WTC11 (cell line): ENCODE measurements around the gene GP9. TPM values are rescaled to one million over a fixed set of nuclear protein-coding genes. Genes with fewer than 3 reads are reported as not detected.

Source experiments
- ATAC-seq: fragments of 200-7000 bp; cut with Tn5 transposase; 2 replicates; pipeline ENCODE4 v1.10.0; 2021; ENCODE audit warnings: mild to moderate bottlenecking, moderate library complexity
- CTCF ChIA-PET: fragments of 300-600 bp; sonication (Branson Sonifier 250); formaldehyde crosslinking; loops from one replicate; lab custom pipeline; 2021; ENCODE audit warnings: antibody characterized with exemption; lab: Charles Lee
- POLR2A ChIA-PET: fragments of 350-600 bp; sonication (Branson Sonifier 250); formaldehyde crosslinking; loops from one replicate; lab custom pipeline; 2021; ENCODE audit warnings: antibody characterized with exemption; lab: Charles Lee
- DNase-seq: peaks from one replicate; pipeline ENCODE4 v3.0.0; 2021; ENCODE audit warnings: low spot score
- H3K27ac Mint-ChIP-seq: 2 replicates; pipeline ENCODE4 v1.8.0; 2021; ENCODE audit warnings: mixed read lengths
- H3K27me3 Mint-ChIP-seq: 2 replicates; pipeline ENCODE4 v1.8.0; 2021; ENCODE audit warnings: low read depth, mild to moderate bottlenecking, moderate library complexity, mixed read lengths
- H3K36me3 Mint-ChIP-seq: 2 replicates; pipeline ENCODE4 v1.8.0; 2021; ENCODE audit warnings: mixed read lengths
- H3K4me1 Mint-ChIP-seq: 2 replicates; pipeline ENCODE4 v1.8.0; 2022; ENCODE audit warnings: mixed read lengths
- H3K4me3 Mint-ChIP-seq: 2 replicates; pipeline ENCODE4 v1.8.0; 2021; ENCODE audit warnings: mild to moderate bottlenecking, moderate library complexity, mixed read lengths
- H3K9me3 Mint-ChIP-seq: 2 replicates; pipeline ENCODE4 v1.8.0; 2021; ENCODE audit warnings: mixed read lengths
- E2F1 ChIP-seq: sonication (generic); formaldehyde crosslinking; IDR thresholded peaks from 2 replicates; pipeline ENCODE4 v1.8.0; 2022; ENCODE audit warnings: mild to moderate bottlenecking, missing genetic modification reagents
- E2F4 ChIP-seq: sonication (generic); formaldehyde crosslinking; IDR thresholded peaks from 2 replicates; pipeline ENCODE4 v1.8.1; 2022; ENCODE audit warnings: low read depth, mild to moderate bottlenecking, moderate library complexity, missing genetic modification reagents, borderline replicate concordance
- ELF4 ChIP-seq: sonication (generic); formaldehyde crosslinking; IDR thresholded peaks from 2 replicates; pipeline ENCODE4 v1.8.1; 2022; ENCODE audit warnings: low read depth, mild to moderate bottlenecking, moderate library complexity, missing genetic modification reagents
- FOXP4 ChIP-seq: sonication (generic); formaldehyde crosslinking; IDR thresholded peaks from 2 replicates; pipeline ENCODE4 v1.8.0; 2022; ENCODE audit warnings: mild to moderate bottlenecking, missing genetic modification reagents
- GTF2I ChIP-seq: fragments of 250-450 bp; sonication (Bioruptor Pico); conservative IDR thresholded peaks from 2 replicates; pipeline ENCODE4 v1.4.0; 2021; ENCODE audit warnings: mild to moderate bottlenecking
- HMGXB4 ChIP-seq: sonication (generic); formaldehyde crosslinking; IDR thresholded peaks from 2 replicates; pipeline ENCODE4 v1.8.1; 2023; ENCODE audit warnings: mild to moderate bottlenecking, moderate library complexity, missing genetic modification reagents
- MXD4 ChIP-seq: fragments of 250-450 bp; sonication (Bioruptor Pico); IDR thresholded peaks from 2 replicates; pipeline ENCODE4 v1.8.0; 2021; ENCODE audit warnings: mild to moderate bottlenecking, moderate library complexity, borderline replicate concordance
- MYBL2 ChIP-seq: sonication (generic); formaldehyde crosslinking; IDR thresholded peaks from 2 replicates; pipeline ENCODE4 v1.8.1; 2023; ENCODE audit warnings: mild to moderate bottlenecking, moderate library complexity, missing genetic modification reagents
- NFYB ChIP-seq: sonication (generic); formaldehyde crosslinking; conservative IDR thresholded peaks from 2 replicates; pipeline ENCODE4 v1.8.0; 2022; ENCODE audit warnings: low read depth, missing genetic modification reagents
- NR1H2 ChIP-seq: sonication (generic); formaldehyde crosslinking; IDR thresholded peaks from 2 replicates; pipeline ENCODE4 v1.9.0; 2021; ENCODE audit warnings: mild to moderate bottlenecking, moderate library complexity, missing genetic modification reagents
- NR2C2 ChIP-seq: sonication (generic); formaldehyde crosslinking; IDR thresholded peaks from 2 replicates; pipeline ENCODE4 v1.8.0; 2022; ENCODE audit warnings: mild to moderate bottlenecking, missing genetic modification reagents
- OVOL2 ChIP-seq: fragments of 250-450 bp; sonication (Bioruptor Pico); IDR thresholded peaks from 2 replicates; pipeline ENCODE4 v1.9.0; 2021; ENCODE audit warnings: mild to moderate bottlenecking, borderline replicate concordance
- PRDM15 ChIP-seq: sonication (generic); formaldehyde crosslinking; IDR thresholded peaks from 2 replicates; pipeline ENCODE4 v1.8.0; 2022; ENCODE audit warnings: missing genetic modification reagents
- SMAD4 ChIP-seq: sonication (generic); formaldehyde crosslinking; IDR thresholded peaks from 2 replicates; pipeline ENCODE4 v1.8.0; 2022; ENCODE audit warnings: mild to moderate bottlenecking, missing genetic modification reagents
- TCF7 ChIP-seq: sonication (generic); formaldehyde crosslinking; IDR thresholded peaks from 2 replicates; pipeline ENCODE4 v1.8.0; 2022; ENCODE audit warnings: mild to moderate bottlenecking, low read depth, missing genetic modification reagents, moderate library complexity
- ZNF232 ChIP-seq: sonication (generic); formaldehyde crosslinking; IDR thresholded peaks from 2 replicates; pipeline ENCODE4 v1.8.0; 2022; ENCODE audit warnings: mild to moderate bottlenecking, missing genetic modification reagents
- ZNF425 ChIP-seq: fragments of 250-450 bp; sonication (Bioruptor Pico); conservative IDR thresholded peaks from 2 replicates; pipeline ENCODE4 v1.9.0; 2021; ENCODE audit warnings: mild to moderate bottlenecking
- total RNA-seq: library from RNA; stranded (reverse); gene quantifications from 3 replicates; pipeline ENCODE4 v1.2.3, GENCODE V29; 2021

Gene GP9
- total RNA-seq, 1 experiment from 2014 or later, result not detected

- no peak for ATAC-seq
- no peak overlapping the region for H3K4me3 Mint-ChIP-seq
- no peak for TF ChIP-seq ELF4 (CRISPR knock-in tag)
- TF ChIP-seq ZNF232 (CRISPR knock-in tag), result no peak
- no peak for TF ChIP-seq E2F4 (CRISPR knock-in tag)
- no peak for TF ChIP-seq MYBL2 (CRISPR knock-in tag)
- TF ChIP-seq SMAD4 (CRISPR knock-in tag), result no peak
- TF ChIP-seq E2F1 (CRISPR knock-in tag), result no peak
- no peak for TF ChIP-seq OVOL2 (CRISPR knock-in tag)
- TF ChIP-seq FOXP4, result no peak
- TF ChIP-seq NFYB, result no peak
- no peak for TF ChIP-seq TCF7 (CRISPR knock-in tag)
- no peak for TF ChIP-seq PRDM15 (CRISPR knock-in tag)
- TF ChIP-seq NR1H2, result no peak
- TF ChIP-seq MXD4 (CRISPR knock-in tag), result no peak
- TF ChIP-seq NR2C2 (CRISPR knock-in tag), result no peak
- no peak for TF ChIP-seq GTF2I (CRISPR knock-in tag)
- TF ChIP-seq ZNF425 (CRISPR knock-in tag), result no peak
- no peak for TF ChIP-seq HMGXB4 (CRISPR knock-in tag)
- peaks cover 19% of the 10 kb centered on the region for H3K27me3 Mint-ChIP-seq
- no peaks in the 10 kb centered on the region for H3K4me1 Mint-ChIP-seq
- no peak overlapping the region for H3K27ac Mint-ChIP-seq
- no peak for DNase-seq
- H3K9me3 Mint-ChIP-seq, result no peaks in the 10 kb centered on the region; the same call in 1 of the 2 replicates
- POLR2A ChIA-PET, result no interaction called here
- H3K36me3 Mint-ChIP-seq, result no peaks in the 10 kb centered on the region
- CTCF ChIA-PET, result interaction anchor here (3.6 kb wide), 1 partner anchor 63 kb away, joined by 13 read pairs; no protein-coding TSS in a partner anchor
Measured at GRCh38 chr3:129032716-129033115, 27.9 kb upstream of the GP9 start.
